Measurements from ENCODE around the gene SAMMSON. TPM values are rescaled to one million over a fixed set of nuclear protein-coding genes. Genes with fewer than 3 reads are reported as not detected.

Gene SAMMSON
- total and polyA plus RNA-seq, 9 of the 15 experiments (the other 6 are each of a cell fraction or from before 2014, with no cell fraction given): 0.65 to 4.4 (median 1.9) TPM

GRCh38 chr3:69993757-69994156 lies 5.8 kb upstream of the SAMMSON start (continued):
- TF ChIP-seq SFPQ (IDR thresholded peaks at IDR 0.05; ENCODE audit: low read depth, low read length) (no peak), FOSL1 (tag; conservative IDR thresholded peaks at IDR 0.05) (peak; percentile 22; the same call in 1 of the 2 replicates), ZNF224 (CRISPR knock-in tag; IDR thresholded peaks at IDR 0.05) (no peak), ATF3 (IDR thresholded peaks at IDR 0.05) (peak; percentile 69), ATF3 (CRISPR knock-in tag; conservative IDR thresholded peaks at IDR 0.05) (0 out of 2 replicates have a peak, but pooled peaks have one; percentile 31), ZNF197 (CRISPR knock-in tag; IDR thresholded peaks at IDR 0.05; ENCODE audit: low read depth) (no peak), HEY1 (CRISPR knock-in tag; IDR thresholded peaks at IDR 0.05; ENCODE audit: borderline replicate concordance) (no peak), SMC3 (conservative IDR thresholded peaks at IDR 0.05; ENCODE audit: insufficient read depth, low read depth, low read length) (no peak), CREM (IDR thresholded peaks at IDR 0.05; ENCODE audit: low read depth) (peak; percentile 49), YY1 (IDR thresholded peaks at IDR 0.05; ENCODE audit: borderline replicate concordance in 1 of 3, control insufficient read depth in 1 of 3, extremely low read depth in 1 of 3, insufficient read depth in 3 of 3, insufficient read length in 1 of 3, insufficient replicate concordance in 2 of 3, low read depth in 1 of 3, low read length in 2 of 3) (no peak), ZNF143 (CRISPR knock-in tag; IDR thresholded peaks at IDR 0.05) (no peak), HIVEP1 (CRISPR knock-in tag; IDR thresholded peaks at IDR 0.05) (no peak), TRIM28 (IDR thresholded peaks at IDR 0.05) (no peak), NFIX (CRISPR knock-in tag; IDR thresholded peaks at IDR 0.05; ENCODE audit: low read depth) (no peak), CHAMP1 (IDR thresholded peaks at IDR 0.05) (no peak), KAT8 (IDR thresholded peaks at IDR 0.05; ENCODE audit: low read depth) (no peak), ZNF507 (tag; conservative IDR thresholded peaks at IDR 0.05) (no peak), YBX1 (IDR thresholded peaks at IDR 0.05) (no peak), MAFG (tag; conservative IDR thresholded peaks at IDR 0.05) (peak; percentile 72), RBM15 (IDR thresholded peaks at IDR 0.05; ENCODE audit: insufficient read depth, low read length) (no peak), NFE2L1 (tag; IDR thresholded peaks at IDR 0.05; ENCODE audit: borderline replicate concordance, low read depth) (0 out of 2 replicates have a peak, but pooled peaks have one; percentile 37), ZNF354B (CRISPR knock-in tag; IDR thresholded peaks at IDR 0.05) (no peak), ZNF561 (CRISPR knock-in tag; conservative IDR thresholded peaks at IDR 0.05) (no peak), MAFK (IDR thresholded peaks at IDR 0.05; ENCODE audit: low read length) (peak; percentile 58; the same call in 1 of the 2 replicates), MCM3 (IDR thresholded peaks at IDR 0.05) (no peak), ZNF316 (IDR thresholded peaks at IDR 0.05) (0 out of 2 replicates have a peak, but pooled peaks have one; percentile 34)

Data from K562 (cell line).